Measurements from ENCODE around the gene EXOC7. TPM values are rescaled to one million over a fixed set of nuclear protein-coding genes. Genes with fewer than 3 reads are reported as not detected.
A peak's percentile ranks its signal among the peaks of the same experiment; 100 is the strongest.

The EXOC7 gene
- total RNA-seq: 93.3 TPM

DNA sequence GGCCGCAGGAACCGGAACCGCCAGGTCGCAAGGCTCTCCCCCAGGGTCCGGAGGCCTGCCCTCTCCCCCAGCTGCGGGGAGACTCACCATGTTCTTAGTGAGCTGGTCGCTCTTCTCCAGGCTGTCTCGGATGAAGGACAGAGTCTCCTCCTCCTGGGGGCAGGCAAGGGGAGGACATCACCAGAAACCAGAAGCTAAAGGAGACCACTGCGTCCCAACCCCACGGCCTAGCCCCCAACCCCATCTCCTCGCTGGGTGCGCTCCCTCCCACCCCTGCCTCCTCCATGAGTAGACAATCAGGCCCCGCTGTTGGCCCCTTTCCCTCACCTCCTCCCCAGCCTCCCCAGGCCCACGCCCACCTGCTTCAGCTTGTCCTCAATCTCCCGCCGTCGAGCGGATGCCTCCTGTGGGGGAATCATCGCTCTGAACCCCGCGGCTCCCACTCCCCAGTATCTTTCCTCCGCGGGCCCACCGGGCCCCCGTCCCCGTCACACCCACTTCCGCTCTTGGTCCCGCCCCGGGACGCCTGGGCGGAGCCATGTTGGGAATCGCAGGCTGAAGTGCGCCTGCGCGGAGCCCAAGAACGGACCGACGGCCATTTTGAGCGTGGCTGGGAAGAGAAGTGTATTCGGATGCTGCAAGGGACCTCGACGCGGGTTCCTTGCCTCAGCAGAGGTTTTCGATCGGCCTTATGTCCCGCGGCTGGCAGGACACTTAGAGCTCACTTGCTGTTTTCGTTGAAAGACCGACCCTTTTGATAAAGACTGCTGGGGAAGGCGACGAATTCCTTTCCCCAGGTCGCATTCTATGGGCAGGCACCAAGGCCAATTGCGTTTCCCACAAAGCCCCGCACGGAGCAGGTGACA lies at the start of gene EXOC7:
Gene EXOC7 (minus strand): TSS at position 514 of the 866 bp plus-strand sequence. CDS start 95 bp downstream, at position 419.
- peak; percentile 83 for DNase-seq

DNA sequence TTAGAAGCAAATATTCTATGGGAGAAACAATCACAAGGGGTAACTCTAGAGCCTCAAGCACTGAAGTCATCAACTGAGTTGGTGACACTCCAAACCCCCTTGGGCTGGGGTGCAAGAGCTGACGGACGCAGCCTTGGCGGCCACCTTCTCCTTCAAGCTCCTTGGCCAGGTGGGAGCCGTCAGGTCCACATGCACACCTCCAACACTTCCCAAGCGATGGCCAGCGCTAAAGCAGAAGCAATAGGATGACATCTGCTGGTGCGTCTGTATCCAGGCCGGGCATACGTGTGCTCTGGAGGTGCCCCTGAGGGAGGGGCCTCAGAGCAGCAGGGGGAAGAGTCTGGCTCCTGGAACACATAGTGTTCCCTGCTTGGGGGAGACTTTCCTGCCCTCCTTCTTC lies 49.6 kb upstream of the EXOC7 start:
- no peak for DNase-seq

DNA sequence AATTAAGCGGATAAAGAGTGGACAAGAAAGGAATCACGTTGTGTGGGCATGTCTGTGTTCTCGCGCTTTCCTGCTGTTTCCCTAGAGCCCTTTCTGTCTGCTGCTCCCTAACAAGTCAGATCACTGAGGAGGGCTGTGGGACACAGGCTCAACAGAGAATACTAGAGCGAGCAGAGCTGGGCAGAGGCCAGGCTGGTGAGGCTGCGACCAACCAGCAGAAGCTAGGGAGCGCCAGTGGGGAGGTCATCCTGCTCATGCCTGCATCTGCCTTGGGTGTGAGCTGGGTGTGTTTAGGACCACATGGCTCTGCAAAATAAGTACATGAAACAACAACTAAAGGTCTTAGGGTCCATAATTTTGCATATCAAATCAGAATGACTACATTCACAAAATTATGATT lies 49.0 kb upstream of the EXOC7 start:
- DNase-seq: no peak

DNA sequence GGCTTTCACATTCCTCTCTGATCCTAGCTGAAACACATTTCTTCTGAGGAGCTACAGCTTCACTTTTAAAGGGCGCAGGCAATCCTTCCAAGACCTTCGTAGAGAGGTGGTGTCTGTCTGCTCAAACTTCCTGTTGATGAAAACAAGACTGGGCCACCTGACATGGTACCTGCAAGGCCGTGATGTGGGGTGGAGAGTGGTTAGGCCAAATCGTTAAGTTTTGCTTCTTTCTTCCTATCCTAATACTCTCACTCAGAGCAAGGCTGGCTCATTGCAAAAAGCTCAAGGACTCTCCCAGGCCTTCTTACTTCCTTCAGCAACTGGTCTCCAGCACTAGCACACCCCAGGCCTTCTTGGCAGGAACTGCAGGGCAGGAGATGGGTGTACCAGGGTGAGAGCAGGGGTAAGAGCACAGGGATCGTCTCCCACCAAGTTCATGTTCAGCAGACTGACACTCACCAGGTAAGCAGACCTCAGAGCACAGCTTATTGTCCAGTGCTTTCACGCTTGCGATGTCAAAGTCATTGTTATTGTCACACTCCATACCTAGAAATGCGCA lies 48.4 kb upstream of the EXOC7 start:
- no peak for DNase-seq

GRCh38 chr17:76150712-76151622 lies 47.4 kb upstream of the EXOC7 start:
- no peak for DNase-seq

DNA sequence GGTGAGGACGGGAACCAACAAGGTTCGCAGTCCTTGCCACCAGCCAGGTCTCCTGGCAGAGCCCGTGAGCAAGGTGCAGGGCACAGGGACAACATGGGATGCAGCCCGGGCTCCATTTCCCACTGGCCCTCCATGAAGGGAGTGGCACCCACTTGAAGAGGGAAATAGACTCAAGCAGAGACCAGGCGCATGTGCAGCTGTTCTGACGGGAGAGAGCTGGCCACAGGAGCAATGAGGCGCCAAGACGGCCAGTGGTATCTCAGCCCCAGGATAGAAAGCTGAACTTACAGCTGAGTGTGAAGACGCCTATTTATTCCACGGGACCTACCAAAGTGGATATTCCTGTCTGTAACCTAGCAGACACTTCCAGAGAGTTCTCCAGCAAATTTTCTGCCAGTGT lies 45.6 kb upstream of the EXOC7 start:
- DNase-seq: no peak

DNA sequence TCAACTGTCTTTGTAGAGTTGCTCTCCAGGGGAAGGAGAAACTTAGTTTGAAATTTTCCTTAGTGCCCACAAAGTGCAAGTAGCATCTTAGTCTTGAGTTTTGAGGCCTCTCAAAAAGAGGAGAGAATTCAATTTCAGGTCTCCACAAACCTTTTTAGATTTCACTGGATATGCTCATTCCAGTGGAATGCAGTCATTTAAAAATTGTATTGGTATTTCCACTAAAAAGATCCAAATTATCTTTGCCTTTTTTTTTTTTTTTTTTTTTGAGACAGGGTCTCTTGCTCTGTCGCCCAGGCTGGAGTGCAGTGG lies 44.4 kb upstream of the EXOC7 start:
- no peak for DNase-seq

DNA sequence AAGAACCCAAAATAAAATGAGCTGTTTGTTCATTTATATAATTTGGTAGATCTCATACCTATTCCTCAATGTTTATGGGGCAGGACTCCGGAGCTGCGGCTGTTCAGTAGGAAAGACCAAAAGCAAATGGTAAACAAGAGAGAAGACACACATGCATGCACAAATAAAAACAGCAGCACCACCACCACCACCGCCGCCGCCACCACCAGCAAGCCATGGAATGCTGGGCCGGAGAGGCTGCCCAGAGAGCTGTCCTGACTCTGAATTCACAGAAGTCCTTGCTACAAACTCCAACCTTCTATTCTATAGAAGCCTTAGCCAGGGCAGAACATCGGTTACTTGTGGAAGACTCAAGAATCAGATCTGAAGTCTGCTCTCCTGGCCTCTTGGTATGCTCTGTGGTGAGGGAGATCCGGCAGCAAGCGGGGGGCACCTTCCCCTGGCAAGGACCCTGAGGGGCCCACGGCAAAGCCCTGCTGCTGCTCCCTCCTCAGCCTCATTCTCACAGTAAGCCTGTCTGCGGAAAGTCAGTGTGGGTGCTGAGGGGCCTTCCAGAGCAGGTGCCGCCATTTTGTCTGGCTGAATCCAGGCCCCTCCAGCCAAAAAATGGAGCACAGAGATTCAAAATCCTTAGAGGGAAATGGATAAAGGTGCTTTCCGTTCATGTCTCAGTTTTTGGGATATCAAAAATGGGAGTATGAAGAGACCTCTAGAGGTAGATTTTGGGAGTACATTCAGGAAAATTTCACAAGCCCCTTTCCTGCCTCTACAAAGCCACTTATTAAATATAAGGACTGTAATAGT lies 43.8 kb upstream of the EXOC7 start:
- DNase-seq: no peak

DNA sequence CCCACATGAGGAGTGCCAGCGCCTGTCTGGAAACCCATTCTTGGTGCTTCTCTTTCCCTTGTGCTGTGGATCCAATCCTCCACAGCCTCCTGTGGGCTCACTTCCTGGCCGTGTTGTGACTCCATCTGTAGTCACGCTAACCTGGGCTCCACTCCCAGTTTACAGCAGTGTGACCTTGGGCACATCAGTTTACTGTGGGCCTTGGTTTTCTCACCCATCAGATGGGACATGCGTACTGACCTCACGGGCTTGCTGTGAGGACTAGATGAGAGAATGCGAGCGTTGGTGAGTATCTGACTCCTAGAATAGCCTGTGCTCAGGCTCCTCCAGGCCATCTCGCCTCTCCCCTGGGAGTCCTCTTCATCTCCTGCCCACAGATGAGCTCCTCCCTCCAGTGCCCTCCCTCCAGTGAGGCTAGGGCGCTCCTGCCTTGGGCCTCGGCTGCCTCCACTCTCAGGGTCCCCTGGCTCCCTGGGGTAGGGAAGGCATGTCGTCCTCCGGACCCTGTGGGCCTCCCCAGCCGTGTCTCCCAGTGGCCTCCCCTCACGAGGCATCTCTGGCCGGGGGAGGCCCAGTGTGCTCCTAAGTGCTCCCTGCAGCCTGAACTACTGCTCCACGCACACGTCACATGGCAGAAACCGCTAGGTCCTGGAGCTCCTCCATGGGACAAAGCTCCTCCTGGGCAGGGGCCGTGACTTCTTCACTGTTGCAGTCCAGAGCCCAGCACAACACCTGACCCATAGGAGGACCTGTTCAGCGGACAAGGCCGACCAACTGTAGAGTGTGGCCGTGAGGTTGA lies 42.7 kb upstream of the EXOC7 start:
- DNase-seq: no peak

DNA sequence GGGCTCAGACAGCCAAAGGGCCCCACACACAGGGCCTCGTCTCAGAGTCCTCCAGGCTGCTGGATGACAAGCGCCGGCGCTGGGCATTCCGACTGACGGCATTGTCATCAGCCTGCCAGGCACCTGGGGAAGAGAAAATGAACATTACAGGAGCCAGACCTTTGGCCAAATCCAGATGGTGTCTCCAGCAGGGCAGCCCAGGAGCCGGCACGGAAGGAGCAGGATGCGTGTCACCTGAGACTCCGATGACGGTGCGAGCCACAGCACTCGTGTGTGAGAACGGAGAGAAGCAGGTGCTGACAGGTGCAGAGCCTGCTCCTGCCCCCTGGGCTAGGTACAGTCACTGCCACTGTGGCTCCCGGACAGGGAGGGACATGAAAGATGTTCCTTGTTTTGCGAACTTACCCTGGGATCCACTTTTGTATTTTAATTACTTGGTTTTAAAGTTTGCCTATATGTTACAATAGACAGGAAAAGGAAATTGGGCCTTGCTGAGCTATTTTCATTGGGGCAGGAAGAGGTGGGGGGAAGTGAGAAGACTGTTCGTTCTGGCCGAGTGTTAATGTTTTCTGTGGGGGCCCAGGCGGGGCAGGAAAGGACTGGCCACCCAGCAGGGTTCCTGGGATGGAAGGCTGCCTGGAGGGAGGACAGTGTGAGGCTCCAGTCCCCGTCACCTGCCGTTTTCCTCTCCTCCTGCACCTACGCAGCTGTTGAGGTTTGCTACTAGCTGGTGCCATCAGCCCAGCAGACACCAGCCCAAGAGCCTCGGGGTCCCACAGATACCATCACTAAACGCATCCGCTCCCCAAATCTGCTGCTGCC lies 41.9 kb upstream of the EXOC7 start:
- no peak for DNase-seq

- no peak for DNase-seq
Observed at GRCh38 chr17:76142585-76143041, 39.0 kb upstream of the EXOC7 start.

GRCh38 chr17:76142039-76142584 lies 38.5 kb upstream of the EXOC7 start:
- no peak for DNase-seq

GRCh38 chr17:76141212-76142038 lies 37.8 kb upstream of the EXOC7 start, which contains the start of gene FOXJ1:
Gene FOXJ1, minus strand, starts transcription at chr17:76141245. Its CDS starts 850 bp downstream, at chr17:76140395.
- peak; percentile 89 for DNase-seq

DNA sequence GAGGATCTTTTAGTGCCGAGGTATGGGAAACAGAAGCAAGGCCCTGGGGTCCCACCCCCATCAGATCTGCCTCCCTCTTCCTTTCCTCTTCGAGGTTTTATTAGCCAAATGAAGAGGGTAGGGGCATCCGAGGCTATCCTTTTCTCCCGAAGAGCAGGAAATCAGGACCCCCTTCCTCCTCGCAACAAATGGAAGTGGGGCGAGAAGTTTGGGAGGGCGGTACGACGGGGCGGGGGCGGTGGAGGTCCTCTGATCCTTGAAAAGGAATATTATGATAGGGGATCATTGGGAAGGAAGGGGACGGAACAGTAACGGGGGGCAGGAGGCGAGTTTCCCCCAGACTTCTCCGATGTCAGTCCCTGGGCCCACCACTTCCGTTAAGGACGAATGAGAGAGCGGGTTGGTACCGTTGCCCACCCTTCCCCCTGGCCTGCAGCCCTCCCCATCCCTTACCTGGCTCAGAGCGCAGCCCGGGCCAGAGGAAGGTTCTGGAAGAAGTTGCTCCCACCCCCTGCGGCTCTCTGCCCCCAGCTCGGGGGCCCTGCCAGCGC lies 37.1 kb upstream of the EXOC7 start:
- DNase-seq: no peak

DNA sequence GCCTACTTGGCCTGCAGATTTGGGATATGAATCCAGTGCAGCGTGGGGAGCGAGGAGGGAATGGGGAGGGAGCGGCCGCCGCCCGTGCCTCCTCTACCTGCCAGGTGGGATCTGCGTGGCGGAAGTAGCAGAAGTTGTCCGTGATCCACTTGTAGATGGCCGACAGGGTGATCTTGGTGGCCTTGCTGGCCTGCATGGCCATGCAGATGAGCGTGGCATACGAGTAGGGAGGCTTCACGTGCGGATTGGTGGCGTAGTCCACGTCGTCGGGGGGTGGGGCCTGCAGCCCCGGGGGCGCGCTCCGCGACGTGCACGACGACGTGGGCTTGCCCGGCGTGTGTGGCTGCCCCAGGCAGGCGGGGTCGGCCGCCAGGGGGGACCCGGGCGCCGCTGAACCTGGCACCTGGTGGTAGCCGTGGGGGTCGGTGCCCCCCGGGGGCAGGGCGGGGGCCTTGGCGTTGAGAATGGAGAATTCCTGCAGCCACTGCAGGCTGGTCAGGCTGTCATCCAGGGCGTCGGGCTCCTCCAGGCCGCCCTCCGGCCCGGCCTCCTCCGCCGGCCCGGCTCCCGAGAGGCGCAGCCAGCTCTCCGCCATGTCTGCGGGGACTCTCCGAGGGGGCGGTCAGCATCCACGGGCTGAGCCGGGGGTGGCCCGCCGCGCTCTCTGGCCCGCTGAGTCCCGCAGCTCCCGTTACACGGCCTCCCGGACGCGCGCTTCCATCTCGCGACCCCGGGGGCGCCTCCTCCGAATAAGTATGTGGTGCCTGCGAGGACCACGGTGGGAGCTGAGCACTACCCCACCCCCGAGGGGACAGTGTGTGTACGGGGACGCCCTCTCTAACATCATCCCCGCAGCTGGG lies 36.4 kb upstream of the EXOC7 start:
- no peak for DNase-seq

- no peak for DNase-seq
Observed at GRCh38 chr17:76138896-76139752, 35.5 kb upstream of the EXOC7 start.

Data from occipital lobe (tissue), 2 donors.